Rectal smooth muscle tissue (tissue), 1 donor: ENCODE data around the gene GNG11.
A peak's percentile ranks its signal among the peaks of the same experiment; 100 is the strongest.
"Not testable (repeated sequence)": the region's sequence is repeated elsewhere in the genome, so short reads cannot be mapped to it uniquely, and the experiment has no call there.

Experiments used
- H3K27ac ChIP-seq: one replicate; pipeline ENCODE4 v1.7.0; 2013; ENCODE audit warnings: low read depth, low read length, inconsistent platforms
- H3K27me3 ChIP-seq: one replicate; pipeline ENCODE4 v1.7.0; 2013; ENCODE audit warnings: low read length; ENCODE audit not compliant: control insufficient read depth, insufficient read depth
- H3K36me3 ChIP-seq: one replicate; pipeline ENCODE4 v1.7.0; 2013; ENCODE audit warnings: low read length; ENCODE audit not compliant: control insufficient read depth, insufficient read depth
- H3K4me1 ChIP-seq: one replicate; pipeline ENCODE4 v1.7.0; 2013; ENCODE audit warnings: low read length; ENCODE audit not compliant: control insufficient read depth, insufficient read depth
- H3K4me3 ChIP-seq: one replicate; pipeline ENCODE4 v1.7.0; 2013; ENCODE audit warnings: low read length
- H3K9ac ChIP-seq: one replicate; pipeline ENCODE4 v1.7.0; 2013; ENCODE audit warnings: low read length

The GNG11 gene

GRCh38 chr7:93915888-93916287 lies 5.6 kb upstream of the GNG11 start:
- H3K36me3 ChIP-seq, H3K27me3 ChIP-seq, H3K4me3 ChIP-seq, H3K4me1 ChIP-seq, H3K27ac ChIP-seq, H3K9ac ChIP-seq: not testable (repeated sequence)

- not testable (repeated sequence) for H3K36me3 ChIP-seq, H3K4me3 ChIP-seq, H3K9ac ChIP-seq, H3K4me1 ChIP-seq, H3K27me3 ChIP-seq, H3K27ac ChIP-seq
Measured at GRCh38 chr7:93916315-93916714, 5.2 kb upstream of the GNG11 start.

GRCh38 chr7:93920496-93921182 lies 896 bp upstream of the GNG11 start:
- Histone ChIP-seq H3K27ac (peak overlapping the region; percentile 81), H3K36me3 (no peaks in the 10 kb centered on the region), H3K4me3 (no peak overlapping the region), H3K9ac (no peak overlapping the region), H3K27me3 (no peaks in the 10 kb centered on the region), H3K4me1 (no peaks in the 10 kb centered on the region)

GRCh38 chr7:93921186-93921585 lies 349 bp upstream of the GNG11 start:
- no peaks in the 10 kb centered on the region for H3K36me3 ChIP-seq
- peak overlapping the region; percentile 81 for H3K27ac ChIP-seq
- H3K4me1 ChIP-seq = no peaks in the 10 kb centered on the region
- no peak overlapping the region for H3K9ac ChIP-seq
- H3K4me3 ChIP-seq = peak overlapping the region; percentile 72
- H3K27me3 ChIP-seq = no peaks in the 10 kb centered on the region

GRCh38 chr7:93923296-93923695 lies 1.8 kb downstream of the GNG11 start:
- H3K9ac ChIP-seq = no peak overlapping the region
- H3K27me3 ChIP-seq = no peaks in the 10 kb centered on the region
- no peak overlapping the region for H3K27ac ChIP-seq
- H3K4me1 ChIP-seq = peaks cover 3% of the 10 kb centered on the region
- H3K4me3 ChIP-seq = peak overlapping the region; percentile 39
- peaks cover 2% of the 10 kb centered on the region for H3K36me3 ChIP-seq

- Histone ChIP-seq H3K36me3 (peaks cover 2% of the 10 kb centered on the region), H3K4me1 (peaks cover 3% of the 10 kb centered on the region), H3K4me3 (no peak overlapping the region), H3K9ac (no peak overlapping the region), H3K27me3 (no peaks in the 10 kb centered on the region), H3K27ac (no peak overlapping the region)
Measured at GRCh38 chr7:93923942-93924341, 2.4 kb downstream of the GNG11 start.

- Histone ChIP-seq H3K27me3 (no peaks in the 10 kb centered on the region), H3K36me3 (peaks cover 2% of the 10 kb centered on the region), H3K4me3 (no peak overlapping the region), H3K9ac (no peak overlapping the region), H3K27ac (no peak overlapping the region), H3K4me1 (peaks cover 3% of the 10 kb centered on the region)
Measured at GRCh38 chr7:93926800-93927199, 5.3 kb downstream of the GNG11 start.

- no peaks in the 10 kb centered on the region for H3K27me3 ChIP-seq
- peaks cover 3% of the 10 kb centered on the region for H3K4me1 ChIP-seq
- no peak overlapping the region for H3K27ac ChIP-seq
- peaks cover 2% of the 10 kb centered on the region for H3K36me3 ChIP-seq
- H3K9ac ChIP-seq = no peak overlapping the region
- H3K4me3 ChIP-seq = no peak overlapping the region
Measured at GRCh38 chr7:93927585-93927984, 6.0 kb downstream of the GNG11 start.

- no peak overlapping the region for H3K4me3 ChIP-seq
- H3K9ac ChIP-seq = no peak overlapping the region
- H3K27ac ChIP-seq = no peak overlapping the region
- peaks cover 2% of the 10 kb centered on the region for H3K36me3 ChIP-seq
- peaks cover 3% of the 10 kb centered on the region for H3K4me1 ChIP-seq
- H3K27me3 ChIP-seq = no peaks in the 10 kb centered on the region
Measured at GRCh38 chr7:93931655-93932054, 10.1 kb downstream of the GNG11 start.

- H3K27ac ChIP-seq = no peak overlapping the region
- H3K27me3 ChIP-seq = no peaks in the 10 kb centered on the region
- no peaks in the 10 kb centered on the region for H3K4me1 ChIP-seq
Measured at GRCh38 chr7:93933156-93933555, 11.6 kb downstream of the GNG11 start.

GRCh38 chr7:93935102-93935501 lies 13.6 kb downstream of the GNG11 start:
- no peak overlapping the region for H3K4me3 ChIP-seq
- no peak overlapping the region for H3K27ac ChIP-seq
- no peaks in the 10 kb centered on the region for H3K27me3 ChIP-seq
- H3K36me3 ChIP-seq = no peaks in the 10 kb centered on the region
- no peaks in the 10 kb centered on the region for H3K4me1 ChIP-seq
- H3K9ac ChIP-seq = no peak overlapping the region

More at GRCh38 chr7:93933156-93933555, 11.6 kb downstream of the GNG11 start:
- Histone ChIP-seq H3K9ac (no peak overlapping the region), H3K4me3 (no peak overlapping the region), H3K36me3 (no peaks in the 10 kb centered on the region)

- no peak overlapping the region for H3K27ac ChIP-seq
- no peak overlapping the region for H3K9ac ChIP-seq
- H3K36me3 ChIP-seq = no peaks in the 10 kb centered on the region
- no peaks in the 10 kb centered on the region for H3K27me3 ChIP-seq
- H3K4me3 ChIP-seq = no peak overlapping the region
- no peaks in the 10 kb centered on the region for H3K4me1 ChIP-seq
Measured at GRCh38 chr7:93937818-93938217, 16.3 kb downstream of the GNG11 start.

GRCh38 chr7:93938293-93938692 lies 16.8 kb downstream of the GNG11 start:
- Histone ChIP-seq H3K9ac (no peak overlapping the region), H3K27ac (no peak overlapping the region), H3K4me1 (no peaks in the 10 kb centered on the region), H3K36me3 (no peaks in the 10 kb centered on the region), H3K27me3 (no peaks in the 10 kb centered on the region), H3K4me3 (no peak overlapping the region)
